Measurements from ENCODE around the gene IL13. TPM values are rescaled to one million over a fixed set of nuclear protein-coding genes. Genes with fewer than 3 reads are reported as not detected.
A peak's percentile ranks its signal among the peaks of the same experiment; 100 is the strongest.

The IL13 gene
- total RNA-seq, 1 experiment from 2014 or later: not detected

GRCh38 chr5:132656774-132657355 is 1.1 kb upstream of the IL13 start:
- H3K4me1 ChIP-seq (ENCODE audit: insufficient read depth, low read length, poor library complexity, severe bottlenecking): peaks cover 4% of the 10 kb centered on the region
- no peaks in the 10 kb centered on the region for H3K36me3 ChIP-seq (ENCODE audit: insufficient read depth, low read length, poor library complexity, severe bottlenecking)
- no peaks in the 10 kb centered on the region for H3K9me3 ChIP-seq (ENCODE audit: low read depth, low read length, poor library complexity, severe bottlenecking)
- DNase-seq (ENCODE audit: low spot score): no peak
- ChIA-PET CTCF (no interaction called here), POLR2A (ENCODE audit: low non-redundant PET) (no interaction called here)
- no TSS peak for BruUV-seq (replicated peaks)
- no peak overlapping the region for H3K27ac ChIP-seq (ENCODE audit: low read depth, low read length, poor library complexity, severe bottlenecking)
- intact Hi-C loops (cut with micrococcal nuclease; ENCODE audit: unreplicated experiment): no loop called here
- no peak for TF ChIP-seq CTCF (conservative IDR thresholded peaks at IDR 0.05; ENCODE audit: low read depth, low read length)
- peak overlapping the region; percentile 40 for H3K4me3 ChIP-seq (ENCODE audit: low read depth, low read length, poor library complexity, severe bottlenecking)
- H3K27me3 ChIP-seq (replicated peaks; ENCODE audit: insufficient read depth, low read depth, low read length, poor library complexity): no peaks in the 10 kb centered on the region

- H3K4me3 ChIP-seq (ENCODE audit: low read depth, low read length, poor library complexity, severe bottlenecking): no peak overlapping the region
- TF ChIP-seq EZH2 (IDR thresholded peaks at IDR 0.05; ENCODE audit: borderline replicate concordance, low read depth, low read length, poor library complexity, severe bottlenecking) (no peak), CTCF (conservative IDR thresholded peaks at IDR 0.05; ENCODE audit: low read depth, low read length) (no peak)
- intact Hi-C loops (cut with micrococcal nuclease; ENCODE audit: unreplicated experiment): no loop called here
- POLR2A ChIA-PET (ENCODE audit: low non-redundant PET): no interaction called here
- H3K36me3 ChIP-seq (ENCODE audit: insufficient read depth, low read length, poor library complexity, severe bottlenecking): no peaks in the 10 kb centered on the region
- CTCF ChIA-PET: no interaction called here
- H3K9me3 ChIP-seq (ENCODE audit: low read depth, low read length, poor library complexity, severe bottlenecking): no peaks in the 10 kb centered on the region
- no peak overlapping the region for H3K27ac ChIP-seq (ENCODE audit: low read depth, low read length, poor library complexity, severe bottlenecking)
- peaks cover 10% of the 10 kb centered on the region for H3K4me1 ChIP-seq (ENCODE audit: insufficient read depth, low read length, poor library complexity, severe bottlenecking)
- no TSS peak for BruUV-seq (replicated peaks)
- no peaks in the 10 kb centered on the region for H3K27me3 ChIP-seq (replicated peaks; ENCODE audit: insufficient read depth, low read depth, low read length, poor library complexity)
- DNase-seq (ENCODE audit: low spot score): no peak
Measured at GRCh38 chr5:132658381-132659302, 669 bp downstream of the IL13 start.

- no peaks in the 10 kb centered on the region for H3K9me3 ChIP-seq (ENCODE audit: low read depth, low read length, poor library complexity, severe bottlenecking)
- peaks cover 10% of the 10 kb centered on the region for H3K4me1 ChIP-seq (ENCODE audit: insufficient read depth, low read length, poor library complexity, severe bottlenecking)
- POLR2A ChIA-PET (ENCODE audit: low non-redundant PET): no interaction called here
- no peak overlapping the region for H3K4me3 ChIP-seq (ENCODE audit: low read depth, low read length, poor library complexity, severe bottlenecking)
- intact Hi-C loops (cut with micrococcal nuclease; ENCODE audit: unreplicated experiment): no loop called here
- CTCF ChIA-PET: no interaction called here
- no peak for DNase-seq (ENCODE audit: low spot score)
- no TSS peak for BruUV-seq (replicated peaks)
- H3K27me3 ChIP-seq (replicated peaks; ENCODE audit: insufficient read depth, low read depth, low read length, poor library complexity): no peaks in the 10 kb centered on the region
- no peak overlapping the region for H3K27ac ChIP-seq (ENCODE audit: low read depth, low read length, poor library complexity, severe bottlenecking)
- TF ChIP-seq EZH2 (IDR thresholded peaks at IDR 0.05; ENCODE audit: borderline replicate concordance, low read depth, low read length, poor library complexity, severe bottlenecking) (no peak), CTCF (conservative IDR thresholded peaks at IDR 0.05; ENCODE audit: low read depth, low read length) (no peak)
- no peaks in the 10 kb centered on the region for H3K36me3 ChIP-seq (ENCODE audit: insufficient read depth, low read length, poor library complexity, severe bottlenecking)
Measured at GRCh38 chr5:132659598-132660493, 1.9 kb downstream of the IL13 start.
